GM19324 (cell line): Measurements from ENCODE around the gene GAS7.
"Not testable (repeated sequence)": the region's sequence is repeated elsewhere in the genome, so short reads cannot be mapped to it uniquely, and the experiment has no call there.

ENCODE experiments used
- ATAC-seq: cut with Tn5 transposase; IDR thresholded peaks from one replicate; pipeline ENCODE4 v1.9.1; 2021; ENCODE audit warnings: mild to moderate bottlenecking, moderate library complexity; ENCODE audit not compliant: unreplicated experiment, low FRiP score

Gene GAS7

DNA sequence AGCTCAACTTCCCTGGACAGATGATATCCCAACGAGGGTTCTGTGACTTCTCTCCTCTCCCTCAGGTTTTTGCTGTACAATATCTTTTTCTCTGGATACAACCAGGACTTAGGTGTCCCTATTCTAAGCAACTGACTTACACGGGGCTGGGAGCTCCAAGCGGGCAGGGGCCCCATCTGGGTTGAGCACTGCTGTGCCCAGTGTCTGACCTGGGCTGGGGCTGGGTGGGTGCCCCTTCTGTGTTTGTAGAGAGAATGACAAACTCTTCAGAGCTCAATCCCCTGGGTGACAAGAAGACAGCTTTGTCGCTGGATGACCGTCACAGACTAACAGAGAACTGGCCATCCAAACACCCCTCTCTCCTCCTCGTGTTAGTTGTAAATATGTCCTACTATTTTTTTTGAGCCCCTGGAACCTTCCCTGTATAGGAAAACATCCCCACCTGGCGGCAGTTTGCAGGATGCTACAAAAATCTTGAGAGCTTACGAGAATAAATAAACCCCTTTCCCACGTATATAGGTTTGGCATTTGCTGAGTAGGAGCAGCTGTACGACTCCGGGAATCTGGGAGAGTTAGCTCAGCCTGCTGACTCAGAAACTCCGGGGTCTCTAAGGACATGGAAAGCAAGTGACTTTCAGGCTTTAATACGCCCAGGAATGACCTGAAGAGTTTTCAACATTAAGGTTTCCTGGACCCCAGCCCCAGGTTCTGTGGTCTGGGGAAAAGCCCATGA is 269.6 kb downstream of the GAS7 start:
- ATAC-seq, result no peak

DNA sequence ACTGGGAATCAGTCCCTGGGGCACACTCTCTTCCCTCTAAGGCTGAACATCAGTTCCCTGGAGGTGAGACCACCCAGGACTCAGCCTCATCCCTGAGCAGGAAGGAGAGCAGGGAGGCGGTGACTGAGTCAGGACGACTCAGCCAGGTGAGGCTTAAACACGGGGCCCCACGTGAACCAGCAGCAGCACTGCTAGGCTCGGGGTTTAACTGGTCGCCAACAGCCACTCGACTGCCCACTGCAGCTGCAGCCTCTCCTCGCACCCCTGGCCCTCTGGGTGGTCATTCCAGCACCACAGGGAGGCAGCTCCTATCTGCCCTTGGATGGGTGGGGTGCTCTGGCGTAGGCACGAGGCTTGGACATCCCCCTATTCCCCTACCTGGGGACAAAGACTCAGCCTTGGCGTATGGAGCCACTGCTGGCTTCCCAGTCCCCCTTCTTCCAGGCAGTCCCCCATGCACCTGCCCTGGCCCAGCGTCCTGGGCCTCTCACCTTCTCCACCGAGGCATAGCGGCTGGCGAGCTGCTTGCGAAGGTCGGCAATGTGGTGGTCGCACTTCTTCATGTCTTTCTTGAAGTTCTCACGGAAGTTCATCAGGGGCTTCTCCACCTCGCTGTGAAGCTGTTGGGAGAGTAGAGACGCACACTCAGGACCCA is 272.1 kb downstream of the GAS7 start:
- no peak for ATAC-seq

DNA sequence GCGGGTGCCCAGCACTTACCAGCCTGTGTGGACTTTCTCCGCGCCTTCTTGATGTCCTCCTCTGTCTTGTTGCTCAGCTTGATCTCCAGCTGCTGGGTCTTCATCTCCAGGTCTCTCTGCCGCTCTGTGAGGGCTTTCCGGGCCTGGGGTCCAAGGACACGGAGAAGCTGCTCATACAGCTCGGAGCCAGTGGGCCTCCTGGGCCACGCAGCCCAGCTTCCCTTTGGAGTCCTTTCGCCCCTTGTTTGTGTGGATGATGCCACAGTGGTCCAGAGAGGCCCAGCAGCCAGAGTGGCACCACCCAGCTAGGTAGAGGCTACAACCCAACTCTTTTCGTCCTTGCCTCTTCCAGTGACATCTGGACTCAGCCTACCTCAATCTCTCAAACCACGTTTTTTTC is 272.9 kb downstream of the GAS7 start:
- no peak for ATAC-seq

DNA sequence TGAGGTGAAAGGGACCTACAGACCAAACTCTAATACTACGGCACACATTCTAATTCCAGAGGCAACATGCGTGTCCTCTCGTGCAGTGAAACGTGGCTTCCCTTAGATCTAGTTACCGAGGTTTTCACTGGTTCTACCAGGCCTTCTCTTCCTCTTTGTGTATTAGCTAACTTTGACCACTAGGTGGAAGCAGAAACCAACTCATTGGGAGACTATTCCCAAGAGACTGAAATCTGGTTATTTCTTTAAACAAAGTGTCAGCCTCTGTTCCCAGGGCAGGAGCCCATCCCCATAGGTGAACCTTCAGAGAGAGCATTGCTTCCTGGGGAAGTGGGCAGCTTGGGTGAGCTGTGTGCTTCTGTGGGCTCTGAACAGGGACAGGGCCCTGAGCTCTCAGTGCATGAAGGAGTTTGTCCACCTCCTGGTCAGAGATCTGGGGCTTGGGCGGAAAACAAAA is 273.6 kb downstream of the GAS7 start:
- peak; percentile 51 for ATAC-seq

DNA sequence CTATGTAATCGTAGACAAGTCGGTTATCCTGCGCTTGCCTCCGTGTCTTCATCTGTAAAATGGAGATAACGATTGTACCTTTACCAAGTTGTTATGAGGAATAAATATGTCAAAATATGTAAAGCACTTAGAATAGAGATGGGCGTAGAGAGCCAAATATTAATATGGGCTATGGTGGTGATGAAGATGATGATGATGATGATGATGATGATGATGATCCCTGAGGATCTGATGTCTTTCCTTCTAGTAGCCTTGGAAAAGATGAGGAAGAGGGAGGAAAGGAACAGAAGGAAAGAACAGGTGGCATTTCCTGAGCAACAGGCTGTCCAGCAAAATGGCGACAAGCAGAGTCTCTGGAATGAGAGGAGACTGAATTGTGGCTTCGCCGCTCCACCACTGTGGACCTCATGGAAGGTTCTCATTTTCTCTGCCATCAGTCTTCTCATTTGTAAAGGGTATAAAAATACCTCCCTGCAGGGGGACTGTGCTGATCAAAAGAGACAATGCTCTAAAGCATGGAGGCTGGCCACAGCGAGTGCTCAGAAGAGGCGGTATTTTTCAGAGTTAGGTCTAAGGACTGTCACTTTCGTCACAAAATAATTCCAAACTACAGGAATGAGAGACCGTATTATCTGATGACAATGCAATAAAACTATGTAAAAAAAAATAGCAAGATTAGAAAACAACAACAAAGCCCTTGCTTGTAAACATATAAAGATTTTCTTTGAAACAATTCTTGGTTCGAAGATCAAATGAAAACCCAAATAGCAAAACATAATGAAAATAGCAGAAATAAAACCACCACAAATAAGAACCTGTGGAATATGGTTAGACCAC is 276.2 kb downstream of the GAS7 start:
- ATAC-seq, result no peak

DNA sequence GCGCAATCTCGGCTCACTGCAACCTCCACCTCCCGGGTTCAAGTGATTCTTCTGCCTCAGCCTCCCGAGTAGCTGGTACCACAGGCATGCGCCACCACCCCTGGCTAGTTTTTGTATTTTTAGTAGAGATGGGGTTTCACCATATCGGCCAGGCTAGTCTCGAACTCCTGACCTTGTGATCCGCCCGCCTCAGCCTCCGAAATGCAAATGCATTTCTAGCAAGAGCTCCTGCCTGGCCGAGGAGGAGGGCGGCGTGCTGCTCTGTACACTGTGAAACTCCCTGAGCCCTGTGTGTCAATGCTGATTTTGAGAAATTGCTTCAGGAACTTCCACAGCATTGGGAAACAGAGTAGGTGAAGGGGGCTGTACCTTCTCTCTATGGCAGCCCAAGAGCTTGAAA is 277.2 kb downstream of the GAS7 start:
- ATAC-seq, result not testable (repeated sequence)

DNA sequence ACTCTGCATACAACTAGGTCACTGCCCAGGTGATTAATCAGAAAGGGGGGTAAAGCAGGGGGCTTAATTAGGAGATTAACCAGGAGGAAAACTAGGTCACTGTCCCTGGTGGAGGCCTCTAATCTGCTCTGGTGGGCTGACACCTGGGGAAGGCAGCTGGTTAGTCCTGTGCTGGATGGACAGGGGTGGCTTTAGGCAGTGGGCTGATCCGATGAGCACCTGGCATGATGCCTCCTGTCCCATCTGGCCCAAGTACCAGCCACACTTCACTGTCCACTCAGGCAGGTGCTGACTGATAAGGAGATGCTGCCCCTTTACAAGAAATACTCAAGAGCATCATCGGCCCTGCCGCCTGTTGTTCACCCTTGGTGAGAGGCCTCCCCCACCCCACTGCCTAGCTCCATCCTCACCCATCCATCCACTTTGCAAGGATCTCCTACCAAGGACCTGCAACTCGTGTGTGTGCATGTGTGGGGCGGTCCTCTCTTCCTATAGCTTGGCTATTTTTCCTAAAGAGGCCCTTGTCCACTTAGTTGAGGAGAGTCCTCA is 279.5 kb downstream of the GAS7 start:
- no peak for ATAC-seq

DNA sequence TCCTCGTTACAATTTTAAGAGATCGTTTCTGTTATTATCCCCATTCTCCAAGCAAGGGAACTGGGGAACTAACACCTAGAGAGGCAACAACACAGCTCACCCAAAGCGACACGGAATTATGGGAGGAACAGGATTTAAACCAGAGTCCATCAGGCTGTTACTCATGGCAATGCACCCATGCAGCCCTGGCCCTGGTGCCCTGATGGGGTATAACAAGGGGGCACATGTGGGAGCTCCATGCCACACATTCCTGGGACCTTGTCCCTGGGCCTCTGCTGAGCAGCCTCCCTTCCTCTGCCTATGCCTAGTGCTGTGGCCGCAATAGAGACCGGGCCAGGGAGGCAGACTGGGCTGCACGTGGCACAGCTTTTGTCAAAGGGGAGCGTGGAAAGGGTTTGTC is 280.1 kb downstream of the GAS7 start:
- ATAC-seq, result no peak

DNA sequence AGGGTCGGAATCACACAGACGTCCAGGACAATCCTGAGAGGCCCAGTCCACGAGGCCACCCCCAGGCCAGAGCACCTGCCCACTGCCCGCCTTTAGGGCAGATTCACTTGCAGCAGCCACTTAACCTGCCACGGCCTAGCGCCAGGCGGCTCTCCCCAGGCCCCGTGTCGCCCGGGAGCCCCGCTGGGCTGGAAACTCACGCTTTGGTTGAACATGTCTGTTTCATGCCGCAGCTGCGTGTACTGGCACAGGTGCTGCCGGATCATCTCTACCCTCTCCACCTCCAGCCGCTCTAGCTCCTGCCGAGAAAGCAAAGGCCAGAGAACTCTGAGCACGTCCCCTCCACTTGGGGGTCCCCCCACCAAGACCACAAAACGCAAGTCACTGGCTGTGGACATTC is 280.6 kb downstream of the GAS7 start:
- ATAC-seq, result no peak

DNA sequence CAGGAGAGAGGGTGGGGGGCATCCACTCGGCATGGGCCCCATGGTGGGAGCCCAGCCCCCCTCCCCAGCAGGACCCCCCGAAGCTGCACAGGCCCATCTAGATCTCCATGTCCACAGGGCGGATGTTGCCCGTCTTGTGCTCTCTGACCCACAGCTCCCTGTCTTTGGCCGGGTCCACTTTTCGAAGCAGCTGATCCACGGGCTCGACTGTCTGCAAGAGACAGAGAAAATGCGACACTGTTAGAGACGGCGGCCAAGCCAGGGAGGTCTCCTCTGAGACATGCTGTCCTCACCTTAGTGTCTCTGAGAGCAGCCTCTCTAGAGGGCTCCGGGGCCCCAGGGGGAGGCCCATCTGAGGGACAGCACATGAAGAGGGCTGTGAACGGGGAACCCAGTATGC is 281.3 kb downstream of the GAS7 start:
- no peak for ATAC-seq

DNA sequence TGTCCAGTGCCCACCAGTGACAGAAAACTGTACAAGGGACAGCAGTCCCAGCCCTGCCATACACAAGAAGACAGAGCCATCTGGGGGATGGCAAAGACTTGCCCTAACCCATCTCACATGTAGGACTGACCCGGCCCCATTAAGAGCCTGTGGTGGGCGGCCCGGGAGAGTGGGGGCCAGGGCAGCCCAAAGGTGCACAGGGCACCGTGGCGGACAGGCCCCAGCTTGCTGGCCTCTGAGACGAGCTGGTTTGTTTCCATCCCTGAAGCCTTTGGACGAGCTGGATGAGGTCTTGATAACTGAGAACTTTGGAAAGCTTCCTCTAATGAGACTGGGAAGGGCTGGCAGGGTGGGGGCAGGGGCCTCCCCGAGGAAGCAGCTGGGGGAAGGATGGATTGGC is 282.3 kb downstream of the GAS7 start:
- no peak for ATAC-seq

DNA sequence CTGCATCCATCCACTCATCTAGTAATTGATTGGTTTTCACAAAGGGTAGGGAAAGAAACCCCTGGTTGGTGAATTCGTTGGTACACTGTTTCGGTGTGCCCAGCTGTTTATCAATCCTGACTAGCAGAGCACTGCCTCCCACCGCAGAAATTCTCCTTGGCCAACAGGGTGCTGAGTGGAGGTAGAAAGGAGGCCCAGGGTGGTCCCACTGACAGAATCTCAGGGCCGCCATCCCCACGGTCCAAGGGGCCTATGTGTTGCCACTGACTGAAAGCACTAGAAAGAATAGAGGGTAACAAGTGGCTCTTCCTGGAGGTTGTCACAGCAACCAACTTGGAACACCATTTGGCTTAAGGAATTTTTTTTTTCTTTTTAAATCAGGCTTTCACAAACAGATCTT is 284.9 kb downstream of the GAS7 start:
- no peak for ATAC-seq

DNA sequence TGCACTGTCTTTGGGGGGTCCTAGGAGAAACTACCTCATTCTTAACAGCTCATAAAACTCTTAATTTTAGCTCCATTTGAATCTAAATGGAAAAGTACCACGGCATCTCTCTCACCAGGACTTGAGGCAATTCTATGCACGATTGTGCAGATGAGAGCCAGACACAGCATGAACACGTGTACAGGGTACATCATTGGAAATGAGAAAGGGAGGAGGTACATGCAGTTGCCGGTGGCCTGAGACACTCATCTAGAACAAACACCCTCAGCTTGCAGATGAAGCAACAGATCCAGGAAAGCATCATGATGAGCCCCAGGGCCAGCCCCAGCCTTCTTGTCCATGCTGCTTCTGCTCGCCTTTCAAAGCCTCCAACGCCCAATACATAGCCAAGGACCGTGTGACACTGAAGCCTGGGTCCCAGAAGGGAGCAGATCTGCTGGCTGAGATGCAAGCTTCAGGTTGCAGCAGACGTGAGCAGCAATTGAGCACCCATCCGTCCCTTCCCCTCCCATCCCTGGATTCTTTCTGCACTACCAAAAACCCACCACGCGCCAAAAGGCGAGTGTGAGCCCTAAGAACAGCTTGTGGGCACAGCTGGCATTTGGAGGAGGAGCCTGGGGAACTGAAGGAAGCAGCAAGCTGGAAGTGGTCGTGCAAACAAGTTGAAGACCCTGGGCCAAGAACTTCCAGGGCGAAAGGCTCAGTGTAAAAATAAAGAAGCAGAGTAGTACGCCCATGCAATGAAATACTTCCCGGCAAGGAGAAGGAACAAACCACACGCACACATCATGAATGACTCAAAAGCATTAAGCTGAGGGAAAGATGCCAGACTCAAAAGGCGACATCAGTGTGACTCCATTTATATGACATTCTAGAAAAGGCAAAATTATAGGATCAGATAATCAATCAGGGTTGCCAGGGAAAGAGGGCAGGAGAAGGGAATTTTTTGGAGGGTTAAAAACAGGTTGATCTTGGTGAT is 286.0 kb downstream of the GAS7 start:
- no peak for ATAC-seq

DNA sequence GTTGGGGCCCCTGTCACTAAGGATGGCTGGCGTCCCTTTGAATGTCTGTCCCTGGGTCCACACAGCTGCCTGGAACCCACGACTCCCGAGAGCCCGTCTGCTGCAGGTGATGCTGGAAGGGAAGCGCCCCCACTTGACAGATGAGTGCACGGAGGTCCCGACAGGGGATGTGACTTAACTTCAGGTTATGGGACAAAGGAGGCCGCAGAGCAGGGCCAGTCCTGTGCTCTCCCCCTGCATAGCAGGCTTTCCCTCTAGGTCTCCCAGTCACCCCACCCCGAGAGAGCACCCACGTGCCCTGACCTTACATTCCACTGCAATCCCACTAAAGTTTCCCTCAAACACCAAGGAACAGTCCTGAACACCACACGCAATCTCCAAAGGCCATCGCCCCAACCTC is 287.3 kb downstream of the GAS7 start:
- ATAC-seq, result no peak

DNA sequence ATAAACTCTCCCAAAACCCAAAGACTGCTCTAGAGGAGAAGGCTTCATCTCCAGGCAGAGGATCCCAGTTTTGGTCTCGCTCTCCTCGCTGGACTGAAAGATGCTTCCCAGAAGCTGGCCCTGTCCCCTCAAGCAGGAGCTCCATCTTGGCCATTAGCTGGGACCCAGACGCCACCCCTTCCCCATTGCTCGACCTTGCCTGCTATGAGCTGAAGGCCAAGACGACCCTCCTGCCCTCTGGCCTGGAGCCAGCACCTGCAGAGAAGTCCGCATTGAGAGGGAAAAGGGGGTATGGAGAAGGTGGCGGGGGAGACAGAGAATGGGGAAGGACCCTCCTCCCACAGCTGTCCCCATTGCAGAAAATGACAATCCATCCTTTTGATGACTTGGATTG is 289.8 kb downstream of the GAS7 start:
- ATAC-seq, result no peak

DNA sequence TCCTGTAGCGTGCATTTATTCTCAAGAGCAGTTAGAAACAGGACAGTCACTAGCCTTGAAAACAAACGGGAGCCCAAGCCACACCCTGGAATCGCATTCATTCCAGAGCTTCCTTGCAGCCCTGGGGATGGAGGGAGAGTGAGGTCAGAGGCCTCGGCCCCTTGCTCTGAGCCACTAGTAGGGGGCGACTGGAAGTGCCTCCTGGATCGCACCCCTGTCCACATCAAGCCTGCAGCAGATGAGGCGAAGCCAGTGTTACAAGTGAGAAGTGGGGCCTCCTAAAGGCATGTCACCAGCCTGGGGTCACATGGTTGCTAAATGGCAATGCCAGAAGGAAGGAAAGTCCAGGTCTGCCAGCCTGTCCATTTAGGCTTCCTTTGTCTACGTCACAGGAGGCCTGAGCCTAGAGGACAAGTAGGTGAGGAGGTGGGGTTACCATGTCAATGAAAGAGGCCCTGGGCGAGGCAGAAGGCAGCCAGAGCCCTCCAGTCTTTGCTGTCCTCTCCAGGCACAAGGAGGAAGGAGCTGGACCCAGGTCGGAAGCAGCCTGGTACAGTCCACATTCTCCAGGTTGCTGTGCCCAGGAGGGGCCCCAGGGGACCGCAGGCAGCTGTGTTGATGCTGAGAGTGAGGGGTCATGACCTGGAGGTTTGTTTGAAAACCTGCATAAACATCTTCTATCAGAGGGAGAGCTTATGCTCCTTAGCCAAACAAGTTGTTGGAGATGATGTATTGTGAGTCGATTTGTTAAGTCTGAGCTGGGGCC is 290.3 kb downstream of the GAS7 start:
- ATAC-seq, result no peak

DNA sequence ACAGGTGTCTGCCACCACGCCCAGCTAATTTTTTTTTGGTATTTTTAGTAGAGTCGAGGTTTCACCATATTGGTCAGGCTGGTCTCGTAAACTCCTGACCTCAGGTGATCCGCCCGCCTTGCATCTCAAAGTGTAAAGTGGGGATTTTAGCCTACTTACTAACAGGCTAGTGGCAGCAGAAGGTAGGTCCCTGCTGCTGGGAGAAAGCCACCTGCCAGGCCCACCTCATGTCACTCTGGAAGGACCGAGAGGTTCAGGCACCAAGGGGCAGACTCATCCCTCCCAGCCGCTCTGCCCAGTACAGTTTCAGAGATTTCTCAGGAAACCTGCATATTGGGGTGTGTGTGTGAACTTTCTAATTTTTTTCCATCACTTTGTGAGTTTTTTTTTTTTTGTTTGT is 291.3 kb downstream of the GAS7 start:
- ATAC-seq, result no peak

DNA sequence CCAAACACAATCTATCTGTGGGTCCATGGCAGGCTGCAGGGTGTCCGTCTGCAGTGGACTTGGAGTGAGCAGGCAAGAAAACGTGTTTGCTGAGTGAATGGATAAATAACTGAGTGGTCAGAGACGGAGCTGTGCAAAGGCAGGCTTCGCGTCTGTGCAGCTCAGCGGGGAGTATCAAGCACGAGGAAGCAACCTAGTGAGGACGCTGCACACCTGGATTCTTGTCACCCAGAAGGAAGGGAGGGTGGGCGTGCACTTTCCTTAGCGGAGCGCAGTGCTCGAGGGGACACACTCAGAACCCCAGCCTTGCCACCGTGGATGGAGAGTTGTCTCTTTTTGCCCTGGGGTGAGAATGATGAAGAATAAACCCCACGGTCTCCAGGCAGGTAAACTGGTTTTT is 291.8 kb downstream of the GAS7 start:
- ATAC-seq, result no peak

DNA sequence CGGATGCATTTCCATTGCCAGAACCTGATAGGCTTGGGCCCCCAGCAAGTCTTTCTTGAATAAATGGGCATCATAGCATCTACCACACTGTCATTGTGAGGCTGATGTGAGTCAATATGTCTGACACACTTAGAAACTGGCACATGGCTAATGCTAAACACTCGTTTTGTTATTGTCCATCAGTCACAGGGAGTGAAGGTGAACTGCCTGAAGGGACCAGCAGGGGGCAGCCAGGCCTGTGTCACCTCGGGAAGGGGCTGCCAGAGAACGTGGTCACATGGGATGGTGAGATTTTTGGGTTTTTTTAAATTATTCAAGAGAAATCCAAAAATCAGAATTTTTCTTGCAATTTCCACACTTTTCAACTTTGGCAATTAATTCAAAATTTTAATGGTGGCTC is 292.5 kb downstream of the GAS7 start:
- no peak for ATAC-seq
